HG03342 (cell line): ENCODE measurements around the gene CNOT11.
A peak's percentile ranks its signal among the peaks of the same experiment; 100 is the strongest.
"Not testable (repeated sequence)": the region's sequence is repeated elsewhere in the genome, so short reads cannot be mapped to it uniquely, and the experiment has no call there.

ENCODE experiments used
- ATAC-seq: cut with Tn5 transposase; IDR thresholded peaks from one replicate; pipeline ENCODE4 v1.9.1; 2021; ENCODE audit warnings: mild to moderate bottlenecking, moderate library complexity; ENCODE audit not compliant: unreplicated experiment

The CNOT11 gene

DNA sequence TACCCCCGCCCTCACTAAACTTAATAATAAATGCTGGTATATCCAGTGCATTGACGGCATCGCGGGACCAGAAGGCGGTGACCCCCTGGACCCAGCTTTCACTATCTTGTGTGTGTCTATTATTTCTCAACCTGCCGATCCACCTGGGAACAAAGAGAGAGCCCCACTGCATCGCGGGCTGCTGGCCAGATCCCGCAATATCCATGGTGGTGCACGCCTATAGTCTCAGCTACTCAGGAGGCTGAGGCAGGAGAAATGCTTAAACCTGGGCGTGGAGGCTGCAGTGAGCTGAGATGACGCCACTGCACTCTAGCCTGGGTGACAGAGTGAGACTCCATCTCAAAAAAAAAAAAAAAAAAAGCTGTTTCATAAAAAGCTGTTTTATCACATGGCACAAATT, 7.8 kb upstream of the CNOT11 start:
- ATAC-seq, result not testable (repeated sequence)

DNA sequence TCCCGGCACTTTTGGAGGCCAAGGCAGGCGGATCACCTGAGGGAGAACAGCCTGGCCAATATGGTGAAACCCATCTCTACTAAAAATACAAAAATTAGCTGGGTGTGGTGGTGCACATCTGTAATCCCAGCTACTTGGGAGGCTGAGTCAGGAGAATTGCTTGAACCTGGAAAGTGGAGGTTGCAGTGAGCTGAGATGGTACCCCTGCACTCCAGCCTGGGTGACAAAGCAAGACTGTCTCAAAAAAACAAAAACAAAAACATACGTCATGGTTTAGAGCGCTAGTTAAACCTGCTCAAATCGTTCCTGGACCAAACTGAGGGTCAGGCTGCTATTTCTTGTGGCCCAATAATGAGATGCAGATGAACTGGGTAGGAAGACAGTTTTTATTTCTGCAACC, 7.2 kb upstream of the CNOT11 start:
- not testable (repeated sequence) for ATAC-seq

DNA sequence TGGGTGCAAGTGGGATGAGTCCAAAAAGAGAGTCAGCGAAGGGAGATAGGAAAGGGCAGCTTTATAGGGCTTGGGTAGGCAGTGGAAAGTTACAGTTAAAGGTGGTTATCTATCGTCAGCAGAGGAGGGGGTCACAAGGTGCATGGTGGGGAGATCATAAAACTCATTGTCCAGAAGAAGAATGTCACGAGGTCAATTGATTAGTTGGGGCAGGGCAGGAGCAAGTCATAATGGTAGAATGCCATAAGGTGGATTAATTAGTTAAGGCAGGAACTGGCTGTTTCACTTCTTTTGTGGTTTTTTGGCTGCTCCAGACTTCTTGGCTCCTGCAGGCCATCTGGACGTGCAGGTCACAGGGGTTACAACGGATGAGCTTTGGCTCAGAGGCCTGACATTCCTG, 3.9 kb upstream of the CNOT11 start:
- not testable (repeated sequence) for ATAC-seq

DNA sequence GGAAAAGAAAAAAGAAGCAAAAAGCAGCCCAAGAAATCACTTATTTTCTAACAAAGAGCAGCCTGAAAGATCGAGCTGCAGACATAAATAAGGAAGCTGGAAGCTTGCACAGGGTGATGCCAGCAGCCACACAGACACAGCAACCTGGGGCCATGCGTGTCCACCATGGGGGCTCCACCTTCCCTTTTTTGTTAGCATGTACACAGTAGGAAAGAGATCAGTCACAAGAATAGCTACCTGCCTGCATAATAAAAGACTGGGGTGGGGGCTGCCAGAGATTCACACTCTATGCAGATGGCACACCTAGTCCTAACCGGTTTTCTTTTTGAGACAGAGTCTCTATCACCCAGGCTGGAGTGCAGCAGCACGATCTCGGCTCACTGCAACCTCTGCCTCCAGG, 2.9 kb upstream of the CNOT11 start:
- no peak for ATAC-seq

DNA sequence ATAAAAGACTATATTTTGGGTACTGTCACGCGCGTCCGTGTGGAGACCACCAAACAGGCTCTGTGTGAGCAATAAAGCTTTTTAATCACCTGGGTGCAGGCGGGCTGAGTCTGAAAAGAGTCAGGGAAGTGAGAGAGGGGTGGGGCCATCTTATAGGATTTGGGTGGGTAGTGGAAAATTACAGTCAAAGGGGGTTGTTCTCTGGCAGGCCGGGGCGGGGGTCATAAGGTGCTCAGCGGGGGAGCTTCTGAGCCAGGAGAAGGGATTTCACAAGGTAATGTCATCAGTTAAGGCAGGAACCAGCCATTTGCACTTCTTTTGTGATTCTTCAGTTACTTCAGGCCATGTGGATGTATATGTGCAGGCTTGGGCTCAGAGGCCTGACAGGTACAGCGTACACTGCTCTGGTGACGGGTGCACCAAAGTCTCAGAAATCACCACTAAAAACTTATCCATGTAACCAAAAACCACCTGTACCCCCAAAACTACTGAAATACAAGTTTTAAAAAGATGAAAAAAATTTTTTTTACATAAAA, 1.4 kb upstream of the CNOT11 start:
- not testable (repeated sequence) for ATAC-seq

DNA sequence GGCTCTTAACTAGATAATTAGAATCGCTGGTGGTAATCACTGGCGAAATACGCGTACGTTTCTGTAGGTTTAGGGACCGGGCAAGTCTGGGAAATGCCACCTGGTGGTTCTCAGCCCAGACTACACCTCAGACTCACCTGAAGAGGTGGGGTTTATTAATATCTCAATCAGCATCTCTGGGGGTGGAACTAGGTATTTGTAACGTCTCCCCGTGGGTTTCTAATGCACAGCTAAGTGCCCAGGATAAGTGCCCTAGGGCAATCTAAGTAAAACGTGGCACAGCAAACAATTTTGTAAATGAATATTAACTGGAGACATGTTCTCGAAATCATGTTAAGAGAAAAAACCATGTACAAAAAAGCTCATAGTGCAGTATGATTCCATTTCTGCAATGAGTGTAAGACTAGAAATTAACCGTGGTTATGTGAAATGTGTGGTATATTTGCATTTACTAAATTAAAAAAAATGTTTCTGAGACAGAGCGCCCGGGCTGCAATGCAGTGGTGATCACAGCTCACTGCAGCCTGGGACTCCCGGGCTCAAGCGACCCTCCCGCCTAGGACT, 760 bp upstream of the CNOT11 start:
- ATAC-seq, result peak; percentile 47

DNA sequence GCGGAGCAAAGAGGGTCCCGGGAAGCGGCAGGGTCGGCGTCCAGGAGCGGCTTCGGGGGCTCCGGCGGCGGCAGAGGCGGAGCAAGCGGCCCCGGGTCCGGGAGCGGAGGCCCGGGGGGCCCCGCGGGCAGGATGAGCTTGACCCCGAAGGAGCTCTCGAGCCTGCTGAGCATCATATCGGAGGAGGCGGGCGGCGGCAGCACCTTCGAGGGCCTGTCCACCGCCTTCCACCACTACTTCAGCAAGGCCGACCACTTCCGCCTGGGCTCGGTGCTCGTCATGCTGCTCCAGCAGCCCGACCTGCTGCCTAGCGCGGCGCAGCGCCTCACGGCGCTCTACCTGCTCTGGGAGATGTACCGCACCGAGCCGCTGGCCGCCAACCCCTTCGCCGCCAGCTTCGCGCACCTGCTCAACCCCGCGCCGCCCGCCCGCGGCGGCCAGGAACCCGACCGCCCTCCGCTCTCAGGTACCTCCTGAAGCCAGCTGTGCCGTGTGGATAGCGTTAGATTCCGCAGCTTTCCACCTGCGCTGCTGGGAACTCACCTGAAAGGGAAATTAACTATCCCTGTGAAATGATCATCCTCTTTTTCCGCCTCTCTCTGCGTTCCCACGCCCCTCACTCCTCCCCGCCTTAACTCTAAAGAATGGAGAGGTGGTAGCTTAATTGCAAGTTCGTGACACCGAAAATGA, 472 bp downstream of the CNOT11 start:
- ATAC-seq, result peak; percentile 56

DNA sequence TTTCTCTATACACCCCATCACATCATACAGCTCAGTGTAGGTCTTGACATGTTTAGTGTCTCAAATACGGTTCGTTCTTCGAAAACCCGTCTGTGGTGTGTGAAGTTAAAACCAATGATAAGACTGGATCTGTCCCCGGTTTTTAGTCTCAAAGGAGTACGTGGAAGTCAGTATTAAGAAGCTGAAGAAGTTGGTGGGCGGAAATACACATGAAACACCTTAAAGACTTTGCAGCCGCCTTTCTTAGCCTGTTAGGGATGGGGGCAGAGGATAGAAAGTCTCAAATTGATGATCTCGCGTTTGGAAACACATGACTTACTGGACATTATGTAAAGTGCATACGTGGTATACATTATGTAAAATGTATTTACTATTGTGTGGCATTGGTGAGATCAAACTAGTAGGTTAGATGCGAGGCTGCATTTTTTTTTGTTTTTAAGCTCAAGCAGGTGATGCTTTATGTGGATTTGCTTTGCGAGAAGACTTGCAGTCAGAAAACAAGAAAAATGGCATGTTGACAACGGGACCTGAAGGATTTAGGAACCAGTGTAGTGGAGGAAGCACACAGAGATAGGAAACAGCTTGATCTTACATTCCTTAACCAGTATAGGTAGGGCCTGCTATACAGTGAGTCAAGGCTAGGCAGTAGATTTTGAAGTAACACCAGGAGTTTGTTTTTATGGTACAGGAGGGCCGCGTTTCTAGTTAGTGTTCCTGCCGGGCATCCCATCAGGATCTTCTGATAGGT, 1.2 kb downstream of the CNOT11 start:
- ATAC-seq, result no peak

DNA sequence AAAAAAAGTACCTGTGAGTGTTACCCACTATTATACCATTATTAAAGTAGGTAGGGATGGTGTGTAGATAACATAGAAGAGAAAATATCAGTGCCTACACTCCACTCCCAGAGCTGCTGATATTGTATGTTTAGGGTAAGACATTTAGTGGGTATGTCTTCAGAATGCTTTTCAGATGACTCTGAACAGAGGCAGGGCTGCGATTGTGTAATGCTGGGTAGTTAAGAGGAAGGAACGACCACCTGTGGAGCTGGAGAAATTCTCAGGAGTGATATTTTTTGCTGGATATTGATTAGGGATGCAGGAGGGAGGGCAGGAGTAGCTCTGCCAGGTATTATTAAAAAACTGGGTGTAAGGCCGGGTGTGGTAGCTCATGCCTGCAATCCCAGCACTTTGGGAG, 2.8 kb downstream of the CNOT11 start:
- no peak for ATAC-seq

DNA sequence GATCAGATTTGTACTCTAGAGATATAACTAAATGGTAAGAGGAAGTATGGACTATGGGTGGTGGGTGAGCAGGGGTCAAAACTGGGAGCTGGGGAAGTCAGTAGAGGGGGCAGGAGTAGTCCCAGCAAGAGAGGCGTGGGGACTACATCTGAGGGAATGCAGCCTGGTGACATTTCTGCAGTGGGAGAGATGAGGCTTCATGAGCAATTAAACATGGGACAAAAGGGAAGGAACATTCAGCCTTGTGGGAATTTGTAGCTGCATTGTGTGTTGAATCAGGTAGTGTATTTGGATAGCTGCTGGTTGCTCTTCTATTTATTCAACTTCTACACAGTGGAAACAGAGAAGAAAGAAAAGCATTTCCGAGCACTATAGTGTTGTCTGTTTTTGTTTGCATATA, 3.6 kb downstream of the CNOT11 start:
- ATAC-seq, result no peak

DNA sequence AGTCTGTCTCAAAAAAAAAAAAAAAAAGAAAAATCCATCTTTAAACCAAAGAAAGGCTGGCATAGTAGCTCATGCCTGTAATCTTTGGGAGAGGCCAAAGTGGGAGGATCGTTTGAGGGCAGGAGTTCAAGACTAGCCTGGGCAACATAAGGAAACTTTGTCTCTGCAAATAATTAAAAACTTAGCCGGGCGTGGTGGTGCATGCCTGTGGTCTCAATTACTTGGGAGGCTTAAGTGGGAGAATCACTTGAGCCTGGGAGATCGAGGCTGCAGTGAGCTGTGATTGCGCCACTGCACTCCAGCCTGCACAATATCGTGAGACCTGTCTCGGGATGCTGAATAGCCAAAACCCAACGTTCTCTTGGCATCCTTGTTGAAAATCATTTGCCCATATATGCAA, 6.1 kb downstream of the CNOT11 start:
- no peak for ATAC-seq

DNA sequence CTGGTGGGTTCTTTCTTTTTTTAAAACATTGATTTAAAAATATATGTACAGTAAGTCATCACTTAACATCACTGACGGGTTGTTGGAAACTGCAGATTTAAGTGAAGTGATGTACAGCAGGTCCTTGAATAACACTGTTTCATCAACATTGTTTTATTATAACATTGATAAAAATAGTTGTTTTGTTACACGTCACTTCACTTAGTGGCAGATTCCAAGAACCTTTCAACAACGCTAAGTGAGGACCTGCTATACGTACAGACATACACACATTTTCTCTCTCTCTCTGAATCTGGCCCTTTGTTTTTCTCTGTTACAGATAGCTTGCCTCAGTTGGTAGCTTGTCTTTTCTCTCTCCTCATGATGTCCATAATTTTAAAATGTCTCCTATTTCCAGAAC, 9.5 kb downstream of the CNOT11 start:
- ATAC-seq, result no peak

DNA sequence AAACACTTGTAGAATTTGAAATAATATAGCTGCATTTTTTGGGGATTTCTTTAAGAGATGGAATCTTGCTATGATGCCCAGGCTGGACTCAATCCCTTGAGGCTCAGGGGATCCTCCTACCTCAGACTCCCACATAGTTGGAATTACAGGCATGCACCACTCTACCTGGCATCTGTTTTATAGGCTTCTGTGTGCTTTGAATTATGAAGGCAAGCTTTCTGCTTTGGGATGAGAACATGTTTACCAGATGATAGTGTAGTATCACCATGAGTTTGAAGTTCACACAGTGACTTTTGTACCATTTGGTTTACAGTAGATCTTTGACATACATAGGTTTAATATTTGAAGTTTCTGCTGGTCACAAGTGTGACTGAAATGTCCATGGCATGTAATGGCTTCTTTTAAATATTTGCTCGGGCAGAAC, 10.7 kb downstream of the CNOT11 start:
- no peak for ATAC-seq

DNA sequence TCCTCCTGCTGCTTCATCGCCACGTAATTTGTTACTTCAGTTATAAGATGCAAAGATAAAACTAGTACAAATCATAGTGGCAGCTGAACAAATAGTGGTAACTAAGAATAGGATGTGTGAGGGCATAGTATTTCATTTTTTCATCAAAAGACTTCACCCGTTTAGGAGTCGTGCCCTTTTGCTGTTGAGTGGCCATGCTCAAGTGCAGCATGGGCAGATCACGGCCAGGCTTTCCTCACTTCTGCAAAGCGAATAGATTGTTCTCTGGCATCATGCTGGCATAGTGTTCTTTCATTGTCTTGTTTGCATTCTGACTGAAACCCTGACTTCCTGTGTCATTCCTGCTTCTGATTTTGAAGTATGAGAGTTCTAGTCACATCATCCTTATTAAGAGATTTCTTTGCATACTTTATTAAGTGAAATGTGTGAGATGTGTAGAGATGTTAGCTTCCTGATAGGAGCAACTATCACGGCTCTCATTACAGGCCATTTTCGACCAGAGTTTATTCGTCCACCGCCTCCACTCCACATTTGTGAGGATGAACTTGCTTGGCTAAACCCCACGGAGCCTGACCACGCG, 11.8 kb downstream of the CNOT11 start:
- no peak for ATAC-seq

DNA sequence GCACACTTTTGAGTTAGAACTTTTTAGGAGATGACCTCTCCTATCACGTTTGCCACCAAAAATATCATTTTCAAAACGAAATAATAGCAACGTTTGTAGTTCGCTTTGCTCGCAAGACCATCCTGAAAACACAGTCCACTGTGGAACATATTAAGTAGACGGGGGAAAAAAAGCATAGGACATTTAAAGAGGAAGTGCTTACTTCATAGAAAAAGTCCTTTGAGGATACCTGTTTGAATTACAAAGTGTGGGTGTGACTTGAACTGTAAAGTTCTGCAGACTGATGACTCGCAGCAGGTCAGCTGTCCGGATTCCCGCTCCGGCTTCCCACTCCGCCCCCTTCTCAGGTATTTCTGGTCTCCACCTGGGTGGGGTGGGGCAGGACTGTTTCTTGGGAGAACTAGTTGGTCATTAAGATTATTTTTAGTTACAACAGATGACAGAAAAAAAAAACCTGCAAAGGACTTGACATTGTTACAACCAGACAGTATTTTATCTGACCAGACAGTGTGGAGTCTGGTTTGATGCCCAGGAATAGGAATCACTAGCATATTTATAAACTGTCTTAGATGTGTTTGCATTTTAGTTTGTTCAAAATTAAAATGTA, 13.3 kb downstream of the CNOT11 start:
- ATAC-seq, result no peak

DNA sequence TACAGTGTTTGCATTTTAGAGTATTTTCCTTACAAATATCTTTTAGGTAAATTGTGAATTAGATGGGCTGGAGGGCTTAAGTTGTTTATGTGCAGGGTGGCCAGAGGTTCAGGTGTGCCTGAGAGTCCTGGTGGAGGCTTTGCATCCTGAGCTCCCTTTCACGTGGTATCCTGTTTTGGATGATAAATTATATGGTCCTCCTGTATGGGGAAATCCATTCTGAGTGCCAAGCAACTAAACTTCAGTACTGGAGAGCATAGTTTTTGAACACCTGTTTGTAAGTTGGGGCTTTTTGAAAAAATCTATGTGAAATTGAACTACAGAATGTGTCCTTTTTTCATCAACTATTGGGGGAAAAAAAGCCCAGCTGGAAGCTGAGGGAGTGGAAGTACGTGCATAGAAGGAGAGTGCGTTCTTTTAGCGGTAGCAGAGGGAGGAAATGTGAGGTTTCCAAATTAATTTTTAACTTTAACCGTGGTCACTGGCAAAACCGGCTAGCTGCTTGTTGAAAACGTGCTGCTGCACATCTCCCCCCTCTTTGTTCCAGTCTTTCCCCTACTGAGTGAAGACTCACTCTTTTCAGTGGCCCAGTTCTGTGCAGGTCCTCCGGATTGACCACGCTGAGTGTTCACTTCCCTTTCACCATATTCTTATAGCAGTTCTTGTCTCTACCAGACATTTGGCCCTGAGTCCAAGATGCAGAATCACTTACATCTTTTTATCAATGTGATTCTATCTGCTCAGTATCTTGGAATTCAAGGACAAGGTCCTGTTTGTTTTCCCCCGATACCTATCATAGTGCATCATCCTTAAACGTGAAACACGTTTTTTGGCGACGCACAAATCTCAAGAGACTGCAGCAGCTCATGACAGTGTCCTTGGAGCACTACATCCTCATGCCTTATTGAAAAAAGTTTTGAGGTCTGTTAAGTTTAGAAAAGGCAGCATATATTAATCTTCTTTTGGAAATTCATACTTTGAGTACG, 15.3 kb downstream of the CNOT11 start:
- peak; percentile 49 for ATAC-seq

DNA sequence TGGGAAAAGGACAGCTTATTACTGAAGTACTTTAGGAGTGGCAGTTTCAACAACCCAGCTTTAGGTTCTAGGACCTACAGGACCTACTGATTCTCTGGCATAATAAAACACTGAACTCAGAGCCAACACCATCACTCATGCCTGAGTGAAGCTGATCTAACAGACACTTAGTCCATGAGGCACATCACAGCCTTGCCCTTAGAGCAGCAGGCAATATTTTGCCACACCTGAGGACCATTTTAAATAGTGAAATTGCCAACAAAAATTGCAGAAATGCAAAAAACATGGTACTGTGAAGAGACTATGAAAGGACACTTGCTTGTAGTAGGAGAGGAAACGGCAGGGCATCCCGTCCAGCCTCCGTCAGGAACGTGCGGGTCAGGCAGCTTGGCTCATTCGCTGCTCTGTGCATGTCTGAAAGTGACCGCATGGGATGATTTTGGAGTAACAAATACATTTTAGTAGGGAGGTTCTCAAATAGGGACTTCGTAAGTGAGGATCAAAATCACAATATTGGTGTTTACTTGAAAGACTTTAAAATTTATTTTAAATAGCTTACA, 18.1 kb downstream of the CNOT11 start:
- no peak for ATAC-seq

DNA sequence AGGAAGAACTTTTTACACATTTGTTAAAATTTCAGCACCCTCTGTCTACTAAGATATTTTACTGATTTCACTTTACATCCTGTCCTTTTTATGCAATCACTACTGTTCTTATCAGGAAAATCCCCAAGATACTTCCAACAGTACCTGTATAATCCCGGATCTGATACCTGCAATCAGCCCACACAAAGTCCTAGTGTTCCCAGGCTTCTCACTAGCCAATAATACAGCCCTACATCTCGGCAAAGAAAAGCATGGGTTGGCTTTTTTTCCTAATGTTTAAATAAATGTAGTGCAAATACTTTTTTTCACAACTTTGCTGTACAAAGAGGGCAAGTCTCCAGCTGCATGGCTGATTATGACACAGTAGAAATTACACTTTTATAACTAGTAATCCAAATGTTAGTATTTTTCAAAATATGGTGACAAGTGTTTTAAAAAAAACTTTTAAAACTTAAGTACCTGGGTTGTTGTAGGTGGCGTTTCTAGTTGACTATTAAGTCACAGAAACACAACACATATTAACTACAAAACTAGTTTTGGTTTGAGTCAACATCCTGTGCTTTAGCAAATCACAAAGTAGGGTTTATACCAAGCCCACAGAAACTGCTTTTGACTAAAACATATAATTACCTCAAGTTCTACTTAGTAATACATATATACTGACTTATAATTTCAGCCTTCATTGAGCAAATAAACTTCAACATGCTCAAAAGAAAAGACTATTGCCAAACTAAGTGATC, 19.5 kb downstream of the CNOT11 start:
- ATAC-seq, result peak; percentile 88

DNA sequence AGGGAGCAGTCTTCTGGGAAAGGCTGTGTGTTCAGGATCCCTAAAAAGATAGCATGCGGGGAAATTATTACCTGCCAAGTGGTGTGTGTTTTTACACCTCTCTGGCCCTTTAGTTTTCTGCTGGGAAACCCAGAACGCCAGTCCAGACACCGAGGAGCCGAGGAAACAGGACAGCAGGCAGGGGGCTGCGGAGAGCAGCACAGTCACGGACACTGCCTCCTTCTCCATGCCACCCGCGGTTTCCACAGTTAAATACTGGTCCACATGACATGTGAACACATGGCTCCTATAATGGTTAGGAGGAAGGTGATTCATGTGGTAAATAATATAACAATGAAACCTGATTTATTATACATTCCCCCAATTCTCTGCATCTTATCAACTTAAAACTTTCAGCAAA, 20.4 kb downstream of the CNOT11 start:
- no peak for ATAC-seq
